IPS-18c (cell line): ENCODE data around the gene CPB2.

Source experiments
- H3K4me3 ChIP-seq: 2 replicates; pipeline ENCODE4 v1.7.0; 2013; ENCODE audit warnings: low read depth, mild to moderate bottlenecking, low read length, moderate library complexity; ENCODE audit not compliant: insufficient read depth
- H3K9me3 ChIP-seq: one replicate; pipeline ENCODE4 v1.6.1; 2013; ENCODE audit warnings: mild to moderate bottlenecking, low read length, moderate library complexity; ENCODE audit not compliant: control insufficient read depth, insufficient read depth

CPB2 gene

DNA sequence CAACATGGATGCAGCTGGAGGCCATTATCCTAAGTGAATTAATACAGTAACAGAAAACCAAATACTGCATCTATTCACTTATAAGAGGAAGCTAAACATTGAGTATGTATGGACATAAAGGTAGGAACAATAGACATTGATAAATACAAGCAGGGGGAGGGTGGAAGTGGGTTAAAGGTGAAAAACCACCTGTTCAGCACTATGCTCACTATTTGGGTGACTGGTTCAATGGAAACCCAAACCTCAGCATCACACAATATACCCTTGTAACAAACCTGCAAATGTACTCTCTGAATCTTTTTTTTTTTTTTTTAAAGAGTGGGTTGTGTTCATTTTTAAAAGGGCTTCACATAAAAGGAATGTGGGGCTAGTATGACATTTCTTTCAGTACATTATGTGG is 26.9 kb upstream of the CPB2 start:
- no peak overlapping the region for H3K4me3 ChIP-seq
- H3K9me3 ChIP-seq = no peaks in the 10 kb centered on the region

DNA sequence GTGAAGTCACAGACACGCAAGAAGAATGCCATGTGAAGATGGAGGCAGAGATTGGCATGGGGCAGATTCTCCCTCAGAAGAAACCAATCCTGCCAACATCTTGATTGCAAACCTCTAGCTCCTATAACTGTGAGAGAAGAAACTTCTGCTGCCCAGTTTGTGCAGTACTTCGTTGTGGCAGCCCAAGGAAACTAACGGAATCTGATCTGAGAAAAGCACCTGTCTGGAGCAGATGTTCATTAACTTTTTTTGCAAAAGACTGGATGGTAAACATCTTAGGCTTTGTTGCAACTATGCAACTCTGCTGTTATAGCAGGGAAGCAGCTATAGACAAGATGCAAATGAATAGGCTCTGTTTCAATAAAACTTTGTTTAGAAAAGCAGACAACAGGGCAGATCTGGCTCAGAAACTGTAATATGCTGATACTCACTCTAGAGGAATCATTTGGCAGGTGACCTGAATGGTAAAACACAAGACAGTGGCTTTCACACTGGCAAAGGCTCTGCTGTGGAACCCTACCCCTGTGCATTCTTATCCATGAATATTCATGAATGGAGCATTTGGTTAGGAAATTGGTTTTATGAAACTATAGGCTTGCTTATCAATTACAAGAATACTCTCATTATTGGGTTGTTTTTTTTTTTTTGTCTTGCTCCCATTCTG is 25.3 kb upstream of the CPB2 start:
- Histone ChIP-seq H3K4me3 (no peak overlapping the region), H3K9me3 (no peaks in the 10 kb centered on the region)

DNA sequence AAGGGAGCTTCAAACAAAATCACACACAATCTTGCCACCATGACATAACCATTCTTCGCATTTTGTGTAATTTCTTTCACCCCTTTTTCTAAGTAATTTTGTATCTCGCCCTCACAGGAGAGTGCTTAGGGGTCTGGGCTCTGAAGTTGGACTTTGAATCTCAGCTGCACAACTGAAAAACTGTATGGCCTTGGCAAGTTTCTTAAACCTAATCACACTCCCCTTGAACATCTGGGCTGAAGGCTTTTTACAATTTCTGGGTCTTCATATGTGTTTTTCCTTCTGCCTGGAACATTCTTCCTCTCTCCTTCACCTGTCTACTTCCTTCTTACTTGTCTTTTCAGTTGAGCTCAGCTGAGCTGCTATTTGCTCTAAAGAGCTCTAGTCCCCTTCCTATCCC is 24.3 kb upstream of the CPB2 start:
- Histone ChIP-seq H3K4me3 (no peak overlapping the region), H3K9me3 (no peaks in the 10 kb centered on the region)

GRCh38 chr13:46127358-46128023 is 22.7 kb upstream of the CPB2 start:
- Histone ChIP-seq H3K9me3 (no peaks in the 10 kb centered on the region), H3K4me3 (no peak overlapping the region)

GRCh38 chr13:46126552-46127357 is 21.9 kb upstream of the CPB2 start:
- Histone ChIP-seq H3K9me3 (no peaks in the 10 kb centered on the region), H3K4me3 (no peak overlapping the region)

GRCh38 chr13:46126056-46126455 is 21.2 kb upstream of the CPB2 start:
- Histone ChIP-seq H3K9me3 (no peaks in the 10 kb centered on the region), H3K4me3 (no peak overlapping the region)

GRCh38 chr13:46124967-46125933 is 20.4 kb upstream of the CPB2 start:
- no peaks in the 10 kb centered on the region for H3K9me3 ChIP-seq
- H3K4me3 ChIP-seq = no peak overlapping the region

DNA sequence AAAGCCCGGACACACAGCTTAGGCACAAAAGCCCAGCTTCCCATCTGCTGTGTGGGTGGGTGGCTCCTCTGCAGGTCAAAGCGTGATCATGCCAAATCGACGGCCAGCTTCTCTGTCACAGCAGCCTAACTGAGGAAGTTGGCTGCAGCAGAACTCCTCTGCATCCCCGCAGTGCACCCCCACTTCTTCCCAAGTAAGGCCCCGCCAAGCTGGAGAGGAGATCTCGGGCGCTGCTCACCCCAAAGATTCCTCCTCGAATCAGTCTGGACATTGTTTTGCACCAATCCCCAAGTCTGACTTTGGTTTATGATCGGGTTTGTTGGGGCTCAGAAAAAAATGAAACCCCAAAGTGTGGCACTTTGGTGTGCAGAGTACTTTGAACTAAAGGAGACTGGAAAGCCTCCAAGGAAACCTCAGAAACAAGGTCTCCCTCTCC is 19.7 kb upstream of the CPB2 start:
- H3K4me3 ChIP-seq = no peak overlapping the region
- H3K9me3 ChIP-seq = no peaks in the 10 kb centered on the region

DNA sequence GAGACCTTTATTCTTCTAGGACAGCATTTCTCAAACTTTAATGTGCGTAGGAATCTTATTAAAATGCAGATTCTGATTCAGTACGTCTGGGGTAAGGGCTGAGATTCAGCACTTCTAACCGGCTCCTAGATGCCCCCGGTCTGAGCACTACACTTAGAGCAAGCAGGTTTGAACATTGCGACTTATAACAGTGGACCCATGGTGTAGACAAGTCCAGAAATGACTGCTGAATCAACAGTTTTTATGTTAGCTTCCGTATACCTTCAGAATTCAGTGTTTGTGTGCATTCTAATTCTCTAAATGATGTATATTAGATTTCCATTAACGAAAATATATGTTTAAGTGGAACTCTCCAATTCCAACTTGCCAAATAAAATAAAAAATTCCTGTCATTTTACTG is 17.5 kb upstream of the CPB2 start:
- no peaks in the 10 kb centered on the region for H3K9me3 ChIP-seq

DNA sequence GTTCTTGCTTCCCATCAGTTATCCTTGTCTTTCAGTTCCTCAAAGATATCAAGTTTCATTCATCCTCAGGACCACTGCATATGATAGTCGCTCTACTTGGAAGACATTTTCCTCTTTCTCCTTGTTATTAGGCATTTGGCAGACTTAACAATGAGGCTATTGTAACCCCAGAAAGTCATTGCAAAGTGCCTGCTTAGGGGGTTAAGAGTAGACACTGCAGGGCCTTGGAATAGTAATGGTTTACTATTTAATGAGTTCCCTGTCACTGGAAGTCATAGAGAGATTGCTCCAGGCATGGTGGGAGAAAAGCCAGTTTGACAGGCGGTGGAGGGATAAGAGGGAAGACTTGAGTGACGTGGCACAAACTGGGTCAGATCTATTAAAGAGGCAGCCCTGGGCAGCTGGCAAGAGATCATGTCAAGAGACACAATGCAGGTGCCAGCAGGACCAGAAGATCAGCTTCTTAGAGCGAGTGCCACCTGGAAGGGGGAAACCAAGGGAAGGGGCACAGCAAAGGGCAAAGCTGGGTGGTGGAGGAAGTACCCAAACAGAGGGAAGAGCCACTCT is 16.8 kb upstream of the CPB2 start:
- Histone ChIP-seq H3K4me3 (no peak overlapping the region), H3K9me3 (no peaks in the 10 kb centered on the region)

More for the DNA sequence above, 17.5 kb upstream of the CPB2 start:
- no peak overlapping the region for H3K4me3 ChIP-seq

DNA sequence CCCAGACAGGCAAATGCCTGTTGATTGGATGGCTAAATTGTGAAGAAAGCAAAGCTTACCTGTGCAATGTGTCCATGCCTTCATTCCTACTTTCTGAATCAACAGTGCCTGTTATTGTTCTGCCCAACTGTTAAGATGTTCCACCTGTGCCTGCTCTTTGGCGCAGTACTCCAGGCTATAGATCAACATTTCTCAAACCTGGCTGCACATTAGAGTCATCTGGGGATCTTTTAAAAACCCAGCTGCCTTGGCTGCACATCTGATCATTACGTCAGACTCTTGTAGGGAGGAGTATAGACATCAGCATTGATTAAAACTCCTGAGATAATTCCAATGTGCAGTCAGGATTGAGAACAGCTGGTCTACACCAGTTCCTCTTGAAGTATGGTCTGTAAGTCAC is 16.2 kb upstream of the CPB2 start:
- Histone ChIP-seq H3K9me3 (no peaks in the 10 kb centered on the region), H3K4me3 (no peak overlapping the region)

- Histone ChIP-seq H3K9me3 (no peaks in the 10 kb centered on the region), H3K4me3 (no peak overlapping the region)
These were observed 15.2 kb upstream of the CPB2 start for GRCh38 chr13:46119883-46120614.

DNA sequence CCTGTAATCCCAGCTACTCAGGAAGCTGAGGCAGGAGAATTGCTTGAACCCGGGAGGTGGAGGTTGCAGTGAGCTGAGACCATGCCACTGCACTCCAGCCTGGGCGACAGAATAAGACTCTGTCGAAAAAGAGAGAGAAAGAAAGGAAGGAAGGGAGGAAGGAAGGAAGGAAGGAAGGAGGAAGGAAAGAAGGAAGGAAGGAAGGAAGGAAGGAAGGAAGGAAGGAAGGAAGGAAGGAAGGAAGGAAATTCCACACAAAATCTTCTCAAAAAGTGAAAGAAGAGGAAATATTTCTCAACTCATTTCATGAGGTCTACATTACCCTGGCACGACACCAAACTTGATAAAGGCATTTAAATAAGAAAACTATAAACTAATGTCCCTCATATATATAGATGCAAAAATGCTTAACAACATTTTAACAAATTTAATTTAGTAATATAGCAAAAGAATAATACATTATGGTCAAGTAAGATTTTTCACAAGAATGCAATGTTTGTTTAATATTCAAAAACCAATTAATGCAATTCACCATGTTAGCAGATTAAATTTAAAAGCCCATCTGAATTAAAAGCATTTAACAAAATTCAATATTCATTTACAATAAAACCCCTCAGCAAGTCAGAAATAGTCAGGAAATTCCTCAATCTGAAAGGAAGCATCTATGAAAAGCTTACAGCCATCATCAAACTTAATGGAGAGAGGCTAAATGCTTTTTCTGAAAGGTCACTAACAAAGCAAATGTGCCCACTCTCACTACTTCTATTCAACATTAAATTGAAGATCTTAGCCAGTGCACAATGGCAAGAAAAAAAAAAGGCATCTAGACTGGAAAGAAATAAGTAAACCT is 12.0 kb upstream of the CPB2 start:
- Histone ChIP-seq H3K9me3 (no peaks in the 10 kb centered on the region), H3K4me3 (no peak overlapping the region)

DNA sequence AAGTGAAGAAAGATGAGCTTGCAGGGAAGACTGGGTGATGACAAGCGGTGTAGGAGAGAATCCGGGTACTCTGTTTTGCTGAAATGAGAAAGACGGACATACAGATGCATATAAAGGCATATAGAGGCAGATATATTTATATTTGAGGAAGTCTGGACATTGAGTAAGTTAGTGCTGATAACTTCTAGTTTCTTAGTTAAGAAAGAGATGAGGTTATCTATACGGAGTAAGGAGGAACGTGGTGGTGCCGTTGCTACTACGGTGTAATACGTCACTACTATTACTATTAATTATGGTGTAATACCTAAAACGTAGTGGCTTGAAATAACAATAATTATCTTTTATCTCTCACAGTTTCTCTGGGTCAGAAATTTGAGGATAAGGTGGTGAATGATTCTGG is 9.8 kb upstream of the CPB2 start:
- H3K9me3 ChIP-seq = no peaks in the 10 kb centered on the region
- no peak overlapping the region for H3K4me3 ChIP-seq

DNA sequence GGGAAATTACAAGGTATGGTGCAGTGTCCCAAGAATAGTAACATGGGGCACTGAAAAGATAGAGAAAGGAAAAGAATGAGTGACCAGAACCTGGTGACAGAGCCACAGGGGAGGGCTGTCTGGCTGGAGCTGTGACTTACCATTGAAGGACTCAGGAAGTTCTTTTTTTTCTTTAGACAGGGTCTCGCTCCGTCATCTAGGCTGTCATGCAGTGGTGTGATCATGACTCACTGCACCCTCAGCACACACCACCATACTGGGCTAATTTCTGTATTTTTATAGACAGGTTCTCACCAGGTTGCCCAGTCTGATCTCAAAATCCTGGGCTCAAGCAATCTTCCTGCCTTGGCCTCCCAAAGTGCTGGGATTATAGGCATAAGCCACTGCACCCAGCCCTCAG is 8.8 kb upstream of the CPB2 start:
- Histone ChIP-seq H3K4me3 (no peak overlapping the region), H3K9me3 (no peaks in the 10 kb centered on the region)
